ENCODE results near the gene TRIM24. TPM values are rescaled to one million over a fixed set of nuclear protein-coding genes. Genes with fewer than 3 reads are reported as not detected.

Gene TRIM24
- total and polyA plus RNA-seq, 9 donors, result 17.0 to 55.6 (median 32.7) TPM

- H3K27ac ChIP-seq, result no peak overlapping the region
- no peak for TF ChIP-seq POLR2A (IDR thresholded peaks at IDR 0.05)
- TF ChIP-seq EP300 (IDR thresholded peaks at IDR 0.05), result no peak
- TF ChIP-seq CTCF (IDR thresholded peaks at IDR 0.05), result no peak
- intact Hi-C loops (cut with DNase I), result no loop called here
- H3K4me3 ChIP-seq, result no peak overlapping the region
- H3K9me3 ChIP-seq, result no peaks in the 10 kb centered on the region
- H3K4me1 ChIP-seq (ENCODE audit: insufficient read depth), result no peaks in the 10 kb centered on the region
- WGBS, 3 donors, result 91 to 96% (median 92%) methylated on average over 4 of the region's 4 CpGs
- DNase-seq, result no peak
- H3K27me3 ChIP-seq, result no peaks in the 10 kb centered on the region
- no peaks in the 10 kb centered on the region for H3K36me3 ChIP-seq
Observed at GRCh38 chr7:138587485-138587884, 127.4 kb downstream of the TRIM24 start.

- 93 to 98% (median 97%) methylated on average over 2 of the region's 2 CpGs for WGBS, 3 donors
- H3K27ac ChIP-seq, result no peak overlapping the region
- intact Hi-C loops (cut with DNase I), result no loop called here
- H3K36me3 ChIP-seq, result no peaks in the 10 kb centered on the region
- no peaks in the 10 kb centered on the region for H3K27me3 ChIP-seq
- no peaks in the 10 kb centered on the region for H3K9me3 ChIP-seq
- H3K4me3 ChIP-seq, result no peak overlapping the region
- DNase-seq, result no peak
- TF ChIP-seq POLR2A (IDR thresholded peaks at IDR 0.05) (no peak), CTCF (IDR thresholded peaks at IDR 0.05) (no peak), EP300 (IDR thresholded peaks at IDR 0.05) (no peak)
- no peaks in the 10 kb centered on the region for H3K4me1 ChIP-seq (ENCODE audit: insufficient read depth)
Observed at GRCh38 chr7:138588986-138589385, 128.9 kb downstream of the TRIM24 start.

DNA sequence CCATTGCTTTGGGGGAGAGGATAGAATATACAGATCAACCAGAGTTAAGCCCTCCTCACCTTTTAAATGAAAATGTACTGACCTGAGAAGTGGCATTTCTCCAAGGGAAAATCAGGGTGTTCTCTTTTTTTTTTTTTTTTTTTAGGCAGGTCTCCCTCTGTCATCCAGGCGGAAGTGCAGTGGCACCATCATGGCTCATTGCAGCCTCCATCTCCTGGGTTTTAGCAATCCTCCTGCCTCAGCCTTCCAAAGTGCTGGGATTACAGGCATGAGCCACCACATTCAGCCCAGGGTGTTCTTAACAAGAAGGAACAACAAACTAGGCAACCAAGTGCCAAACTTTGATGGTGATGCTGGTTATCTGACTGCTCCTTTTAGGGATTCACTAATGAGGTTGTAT is 130.1 kb downstream of the TRIM24 start:
- no peaks in the 10 kb centered on the region for H3K4me1 ChIP-seq (ENCODE audit: insufficient read depth)
- no peak for TF ChIP-seq POLR2A (IDR thresholded peaks at IDR 0.05)
- TF ChIP-seq CTCF (IDR thresholded peaks at IDR 0.05), result no peak
- no peak for TF ChIP-seq EP300 (IDR thresholded peaks at IDR 0.05)
- 95 to 100% (median 97%) methylated on average over 1 of the region's 1 CpG for WGBS, 3 donors
- H3K27ac ChIP-seq, result no peak overlapping the region
- no peak for DNase-seq
- H3K9me3 ChIP-seq, result no peaks in the 10 kb centered on the region
- H3K36me3 ChIP-seq, result no peaks in the 10 kb centered on the region
- intact Hi-C loops (cut with DNase I), result no loop called here
- H3K4me3 ChIP-seq, result no peak overlapping the region
- no peaks in the 10 kb centered on the region for H3K27me3 ChIP-seq

- 91 to 95% (median 92%) methylated on average over 2 of the region's 2 CpGs for WGBS, 3 donors
- DNase-seq, result no peak
- Histone ChIP-seq H3K36me3 (no peaks in the 10 kb centered on the region), H3K27me3 (no peaks in the 10 kb centered on the region), H3K4me3 (no peak overlapping the region), H3K4me1 (ENCODE audit: insufficient read depth) (no peaks in the 10 kb centered on the region), H3K9me3 (no peaks in the 10 kb centered on the region), H3K27ac (no peak overlapping the region)
- TF ChIP-seq EP300 (IDR thresholded peaks at IDR 0.05), result no peak
- no peak for TF ChIP-seq CTCF (IDR thresholded peaks at IDR 0.05)
- no peak for TF ChIP-seq POLR2A (IDR thresholded peaks at IDR 0.05)
- intact Hi-C loops (cut with DNase I), result no loop called here
Observed at GRCh38 chr7:138595454-138595853, 135.4 kb downstream of the TRIM24 start.

DNA sequence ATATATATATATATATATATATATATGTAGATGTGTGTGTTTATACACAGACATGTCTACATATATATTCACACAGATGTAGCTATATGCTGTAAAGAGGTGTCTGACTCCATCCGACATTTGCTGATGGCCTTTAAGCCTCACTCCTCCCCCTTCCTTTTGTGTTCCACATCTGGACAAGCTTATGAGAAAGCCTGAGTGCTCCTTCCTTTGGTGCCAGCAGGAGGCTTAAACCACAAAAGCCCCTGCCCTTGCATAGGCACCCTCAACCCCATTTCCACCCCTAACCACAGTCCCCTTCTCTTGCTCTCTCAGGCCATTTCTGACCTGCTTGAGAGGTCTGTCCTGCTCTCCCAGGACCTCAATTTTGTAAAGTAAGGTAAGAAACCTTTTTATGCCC is 142.4 kb downstream of the TRIM24 start:
- no peaks in the 10 kb centered on the region for H3K4me1 ChIP-seq (ENCODE audit: insufficient read depth)
- no peak for TF ChIP-seq POLR2A (IDR thresholded peaks at IDR 0.05)
- no peak for TF ChIP-seq CTCF (IDR thresholded peaks at IDR 0.05)
- no peak for TF ChIP-seq EP300 (IDR thresholded peaks at IDR 0.05)
- no peak for DNase-seq
- no peaks in the 10 kb centered on the region for H3K9me3 ChIP-seq
- no peak overlapping the region for H3K27ac ChIP-seq
- no peak overlapping the region for H3K4me3 ChIP-seq
- H3K36me3 ChIP-seq, result no peaks in the 10 kb centered on the region
- WGBS, 3 donors, result 76 to 79% (median 76%) methylated on average over 1 of the region's 1 CpG
- intact Hi-C loops (cut with DNase I), result no loop called here
- H3K27me3 ChIP-seq, result no peaks in the 10 kb centered on the region

Data from ovary (tissue), 9 donors.